ENCODE measurements around the gene NGRN. TPM values are rescaled to one million over a fixed set of nuclear protein-coding genes. Genes with fewer than 3 reads are reported as not detected.

Gene NGRN
- total RNA-seq, 1 experiment from 2014 or later: 137 TPM

DNA sequence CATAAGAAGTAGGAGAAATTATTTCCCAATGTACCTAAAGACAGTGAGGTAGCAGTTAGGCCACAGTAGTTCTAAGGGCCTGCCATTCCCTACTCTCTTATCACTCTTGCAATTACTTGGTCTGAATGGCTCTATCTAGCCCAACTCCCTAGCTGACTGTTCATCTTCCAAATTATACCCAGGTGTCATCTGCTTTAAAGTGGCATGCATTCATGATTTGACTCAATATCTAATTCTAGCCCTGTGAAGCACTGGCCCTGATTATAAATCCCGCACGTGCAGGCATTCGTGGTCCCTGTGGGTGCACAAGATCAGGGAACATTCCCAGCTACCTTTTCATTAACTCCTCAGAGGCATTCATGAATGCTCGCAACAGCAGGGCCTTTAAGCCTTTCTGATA lies 43.5 kb downstream of the NGRN start:
- TF ChIP-seq POLR2AphosphoS5 (IDR thresholded peaks at IDR 0.05; ENCODE audit: low read depth, low read length) (no peak), SIN3A (IDR thresholded peaks at IDR 0.05; ENCODE audit: borderline replicate concordance, insufficient read depth, low read depth, low read length) (no peak), TCF7L2 (IDR thresholded peaks at IDR 0.05; ENCODE audit: low read depth, low read length) (no peak)
- TF ChIP-seq, protein P1, sequence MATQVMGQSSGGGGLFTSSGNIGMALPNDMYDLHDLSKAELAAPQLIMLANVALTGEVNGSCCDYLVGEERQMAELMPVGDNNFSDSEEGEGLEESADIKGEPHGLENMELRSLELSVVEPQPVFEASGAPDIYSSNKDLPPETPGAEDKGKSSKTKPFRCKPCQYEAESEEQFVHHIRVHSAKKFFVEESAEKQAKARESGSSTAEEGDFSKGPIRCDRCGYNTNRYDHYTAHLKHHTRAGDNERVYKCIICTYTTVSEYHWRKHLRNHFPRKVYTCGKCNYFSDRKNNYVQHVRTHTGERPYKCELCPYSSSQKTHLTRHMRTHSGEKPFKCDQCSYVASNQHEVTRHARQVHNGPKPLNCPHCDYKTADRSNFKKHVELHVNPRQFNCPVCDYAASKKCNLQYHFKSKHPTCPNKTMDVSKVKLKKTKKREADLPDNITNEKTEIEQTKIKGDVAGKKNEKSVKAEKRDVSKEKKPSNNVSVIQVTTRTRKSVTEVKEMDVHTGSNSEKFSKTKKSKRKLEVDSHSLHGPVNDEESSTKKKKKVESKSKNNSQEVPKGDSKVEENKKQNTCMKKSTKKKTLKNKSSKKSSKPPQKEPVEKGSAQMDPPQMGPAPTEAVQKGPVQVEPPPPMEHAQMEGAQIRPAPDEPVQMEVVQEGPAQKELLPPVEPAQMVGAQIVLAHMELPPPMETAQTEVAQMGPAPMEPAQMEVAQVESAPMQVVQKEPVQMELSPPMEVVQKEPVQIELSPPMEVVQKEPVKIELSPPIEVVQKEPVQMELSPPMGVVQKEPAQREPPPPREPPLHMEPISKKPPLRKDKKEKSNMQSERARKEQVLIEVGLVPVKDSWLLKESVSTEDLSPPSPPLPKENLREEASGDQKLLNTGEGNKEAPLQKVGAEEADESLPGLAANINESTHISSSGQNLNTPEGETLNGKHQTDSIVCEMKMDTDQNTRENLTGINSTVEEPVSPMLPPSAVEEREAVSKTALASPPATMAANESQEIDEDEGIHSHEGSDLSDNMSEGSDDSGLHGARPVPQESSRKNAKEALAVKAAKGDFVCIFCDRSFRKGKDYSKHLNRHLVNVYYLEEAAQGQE (IDR thresholded peaks at IDR 0.05; ENCODE audit: insufficient read depth in 1 of 2, low read depth in 2 of 2, low read length in 1 of 2): no peak
- TF ChIP-seq, protein P2, sequence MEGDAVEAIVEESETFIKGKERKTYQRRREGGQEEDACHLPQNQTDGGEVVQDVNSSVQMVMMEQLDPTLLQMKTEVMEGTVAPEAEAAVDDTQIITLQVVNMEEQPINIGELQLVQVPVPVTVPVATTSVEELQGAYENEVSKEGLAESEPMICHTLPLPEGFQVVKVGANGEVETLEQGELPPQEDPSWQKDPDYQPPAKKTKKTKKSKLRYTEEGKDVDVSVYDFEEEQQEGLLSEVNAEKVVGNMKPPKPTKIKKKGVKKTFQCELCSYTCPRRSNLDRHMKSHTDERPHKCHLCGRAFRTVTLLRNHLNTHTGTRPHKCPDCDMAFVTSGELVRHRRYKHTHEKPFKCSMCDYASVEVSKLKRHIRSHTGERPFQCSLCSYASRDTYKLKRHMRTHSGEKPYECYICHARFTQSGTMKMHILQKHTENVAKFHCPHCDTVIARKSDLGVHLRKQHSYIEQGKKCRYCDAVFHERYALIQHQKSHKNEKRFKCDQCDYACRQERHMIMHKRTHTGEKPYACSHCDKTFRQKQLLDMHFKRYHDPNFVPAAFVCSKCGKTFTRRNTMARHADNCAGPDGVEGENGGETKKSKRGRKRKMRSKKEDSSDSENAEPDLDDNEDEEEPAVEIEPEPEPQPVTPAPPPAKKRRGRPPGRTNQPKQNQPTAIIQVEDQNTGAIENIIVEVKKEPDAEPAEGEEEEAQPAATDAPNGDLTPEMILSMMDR (IDR thresholded peaks at IDR 0.05): no peak
- in situ Hi-C loops (cut with HindIII; ENCODE audit: low pct_unique_long_range_greater_than_20kb, low sequenced_read_pairs): no loop called here
- no TSS peak for BruUV-seq (replicated peaks)
- ChIA-PET POLR2A (no interaction called here), CTCF (interaction anchor here (0.5 kb wide), 1 partner anchor 14 kb away, joined by 5 read pairs; no protein-coding TSS in a partner anchor)
- Histone ChIP-seq H3K4me3 (ENCODE audit: low read depth in 2 of 2, low read length in 2 of 2) (no peak overlapping the region), H3K9me3 (ENCODE audit: control insufficient read depth, insufficient read depth, low read depth, low read length) (no peaks in the 10 kb centered on the region), H3K4me1 (ENCODE audit: control insufficient read depth, insufficient read depth, low read length) (no peaks in the 10 kb centered on the region), H3K27me3 (ENCODE audit: control insufficient read depth, insufficient read depth, low read length) (no peaks in the 10 kb centered on the region), H3K27ac (ENCODE audit: low read length) (no peak overlapping the region), H3K36me3 (ENCODE audit: control insufficient read depth, insufficient read depth, low read length) (no peaks in the 10 kb centered on the region)
- DNase-seq (ENCODE audit: low read depth, low spot score) (no peak), ATAC-seq (no peak)
- intact Hi-C loops (cut with micrococcal nuclease; ENCODE audit: unreplicated experiment): no loop called here

DNA sequence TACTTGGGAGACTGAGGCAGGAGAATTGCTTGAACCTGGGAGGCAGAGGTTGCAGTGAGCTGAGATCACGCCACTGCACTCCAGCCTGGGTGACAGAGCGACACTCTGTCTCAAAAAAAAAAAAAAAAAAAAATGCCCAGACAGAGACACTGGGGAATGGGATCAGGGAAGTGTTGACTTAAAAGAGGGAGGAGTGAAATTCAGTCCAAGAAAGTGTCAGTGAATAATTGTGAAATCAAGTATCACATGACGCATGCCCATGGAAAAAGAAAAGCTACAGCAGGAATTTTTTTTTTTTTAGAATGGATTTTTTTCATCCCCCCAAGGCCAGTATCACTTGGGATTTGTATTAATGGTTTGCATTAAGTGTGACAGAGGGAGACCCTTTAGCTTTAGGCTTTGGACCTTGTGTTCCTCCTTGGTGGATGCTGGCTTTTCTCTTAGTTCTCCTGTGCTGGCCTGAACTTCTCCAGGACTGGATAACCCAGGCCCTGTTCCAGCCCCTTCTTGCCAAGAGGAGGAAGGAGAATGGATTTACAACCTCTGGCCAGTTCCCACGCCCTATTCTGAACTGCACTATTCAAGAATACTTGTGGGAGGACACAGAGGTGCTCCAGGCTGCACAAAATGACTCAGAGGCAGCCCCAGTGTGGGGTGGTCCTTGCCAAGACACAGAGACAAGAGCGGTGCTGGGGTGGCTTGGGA lies 50.0 kb downstream of the NGRN start:
- Histone ChIP-seq H3K9me3 (ENCODE audit: control insufficient read depth, insufficient read depth, low read depth, low read length) (no peaks in the 10 kb centered on the region), H3K27ac (ENCODE audit: low read length) (no peak overlapping the region), H3K4me1 (ENCODE audit: control insufficient read depth, insufficient read depth, low read length) (peaks cover 7% of the 10 kb centered on the region; the same call in 1 of the 2 replicates), H3K27me3 (ENCODE audit: control insufficient read depth, insufficient read depth, low read length) (no peaks in the 10 kb centered on the region), H3K4me3 (ENCODE audit: low read depth in 2 of 2, low read length in 2 of 2) (no peak overlapping the region), H3K36me3 (ENCODE audit: control insufficient read depth, insufficient read depth, low read length) (no peaks in the 10 kb centered on the region)
- intact Hi-C loops (cut with micrococcal nuclease; ENCODE audit: unreplicated experiment): no loop called here
- BruUV-seq (replicated peaks): no TSS peak
- ChIA-PET POLR2A (no interaction called here), CTCF (no interaction called here)
- ATAC-seq (no peak), DNase-seq (ENCODE audit: low read depth, low spot score) (no peak)
- in situ Hi-C loops (cut with HindIII; ENCODE audit: low pct_unique_long_range_greater_than_20kb, low sequenced_read_pairs): no loop called here
- TF ChIP-seq SIN3A (IDR thresholded peaks at IDR 0.05; ENCODE audit: borderline replicate concordance, insufficient read depth, low read depth, low read length): no peak
- TF ChIP-seq, protein P2 (IDR thresholded peaks at IDR 0.05): no peak
- TF ChIP-seq, protein P1 (IDR thresholded peaks at IDR 0.05; ENCODE audit: insufficient read depth in 1 of 2, low read depth in 2 of 2, low read length in 1 of 2): no peak
- TF ChIP-seq POLR2AphosphoS5 (IDR thresholded peaks at IDR 0.05; ENCODE audit: low read depth, low read length): no peak
- no peak for TF ChIP-seq TCF7L2 (IDR thresholded peaks at IDR 0.05; ENCODE audit: low read depth, low read length)

Data from Panc1 (cell line).